OCI-LY7 (cell line): ENCODE measurements around the gene PML. TPM values are rescaled to one million over a fixed set of nuclear protein-coding genes. Genes with fewer than 3 reads are reported as not detected.
"Not testable (repeated sequence)": the region's sequence is repeated elsewhere in the genome, so short reads cannot be mapped to it uniquely, and the experiment has no call there.

Experiments used
- BruUV-seq: library from RNA; stranded (reverse); fragments of 400-500 nt; replicated peaks from 2 replicates; lab custom pipeline; 2021; lab: Mats Ljungman, UMichigan
- CTCF ChIA-PET: fragments of 300-600 bp; sonication (Branson Sonifier 250); formaldehyde crosslinking; loops from one replicate; lab custom pipeline; 2022; ENCODE audit warnings: antibody characterized with exemption; ENCODE audit not compliant: unreplicated experiment; lab: Charles Lee
- POLR2A ChIA-PET: fragments of 300-600 bp; sonication (Branson Sonifier 250); formaldehyde crosslinking; loops from one replicate; lab custom pipeline; 2022; ENCODE audit warnings: antibody characterized with exemption; lab: Charles Lee
- DNase-seq: peaks from one replicate; pipeline ENCODE4 v3.0.0-alpha.2; 2015; ENCODE audit warnings: low spot score
- H2AFZ ChIP-seq: fragments of 200-600 bp; sonication (generic), shearing (Covaris generic); 2 replicates; pipeline ENCODE4 v1.6.1; 2014; ENCODE audit warnings: mild to moderate bottlenecking, antibody characterized with exemption, low read length, moderate library complexity
- H3K27ac ChIP-seq: fragments of 200-600 bp; sonication (generic); 2 replicates; pipeline ENCODE4 v1.5.1; 2014; ENCODE audit warnings: mixed run types, low read depth, mild to moderate bottlenecking, moderate library complexity, low read length, inconsistent platforms; ENCODE audit not compliant: poor library complexity, severe bottlenecking
- H3K36me3 ChIP-seq: fragments of 200-600 bp; sonication (generic); 2 replicates; pipeline ENCODE4 v1.6.1; 2014; ENCODE audit warnings: mild to moderate bottlenecking, antibody characterized with exemption, low read length, moderate library complexity, mixed read lengths; ENCODE audit not compliant: insufficient read depth
- H3K4me1 ChIP-seq: fragments of 200-600 bp; sonication (generic); 2 replicates; pipeline ENCODE4 v1.5.1; 2014; ENCODE audit warnings: mild to moderate bottlenecking, low read length; ENCODE audit not compliant: insufficient read depth, poor library complexity, severe bottlenecking
- H3K4me2 ChIP-seq: fragments of 200-600 bp; sonication (generic); 2 replicates; pipeline ENCODE4 v1.6.1; 2014; ENCODE audit warnings: mild to moderate bottlenecking, low read length
- H3K4me3 ChIP-seq: fragments of 200-600 bp; sonication (generic); 2 replicates; pipeline ENCODE4 v1.5.1; 2014; ENCODE audit warnings: mild to moderate bottlenecking, low read depth, low read length; ENCODE audit not compliant: poor library complexity, severe bottlenecking
- H3K79me2 ChIP-seq: fragments of 200-600 bp; sonication (generic); 2 replicates; pipeline ENCODE4 v1.6.1; 2016; ENCODE audit warnings: low read depth, mild to moderate bottlenecking, low read length, moderate library complexity, mixed read lengths; ENCODE audit not compliant: insufficient read depth
- H3K9me2 ChIP-seq: fragments of 200-600 bp; sonication (generic); 2 replicates; pipeline ENCODE4 v1.6.1; 2016; ENCODE audit warnings: mild to moderate bottlenecking, low read length, mixed read lengths; ENCODE audit not compliant: insufficient read depth
- H3K9me3 ChIP-seq: fragments of 200-600 bp; sonication (generic); 2 replicates; pipeline ENCODE4 v1.6.1; 2014; ENCODE audit warnings: mild to moderate bottlenecking, mixed run types, low read length, mixed read lengths
- H4K20me1 ChIP-seq: fragments of 200-600 bp; sonication (generic); 2 replicates; pipeline ENCODE4 v1.6.1; 2014; ENCODE audit warnings: mild to moderate bottlenecking, antibody characterized with exemption, low read length, moderate library complexity, mixed read lengths; ENCODE audit not compliant: insufficient read depth
- CTCF ChIP-seq: fragments of 200-600 bp; sonication (generic); conservative IDR thresholded peaks from 2 replicates; pipeline ENCODE4 v1.5.1; 2014; ENCODE audit warnings: mild to moderate bottlenecking, antibody characterized with exemption, low read length, moderate library complexity, mixed read lengths
- EZH2phosphoT487 ChIP-seq: fragments of 200-600 bp; sonication (generic); IDR thresholded peaks from 2 replicates; pipeline ENCODE4 v1.6.1; 2018; ENCODE audit warnings: low read depth, borderline replicate concordance, mild to moderate bottlenecking, mixed run types, antibody characterized with exemption, low read length, moderate library complexity, mixed read lengths
- intact Hi-C: fragments of 100-400 bp; cut with micrococcal nuclease; formaldehyde crosslinking; loops from one replicate; pipeline ENCODE4 v1.10.0; 2022; ENCODE audit not compliant: unreplicated experiment
- total RNA-seq, 2 experiments: library from RNA; depleted of rRNA in 1 of 2; stranded (reverse); fragments of >200 nt in 1 of 2; shearing (Covaris generic) in 1 of 2; gene quantifications; 2 replicates each; pipeline ENCODE4 v1.2.3, GENCODE V29; 2014 to 2022

PML gene
- total RNA-seq, 2 experiments from 2014 or later, result 16.9 to 26.1 TPM

- H2AFZ ChIP-seq, H3K36me3 ChIP-seq, CTCF ChIA-PET, H4K20me1 ChIP-seq, H3K4me1 ChIP-seq, H3K9me2 ChIP-seq, intact Hi-C loops, H3K4me3 ChIP-seq, H3K9me3 ChIP-seq, POLR2A ChIA-PET, H3K27ac ChIP-seq, DNase-seq, H3K4me2 ChIP-seq, H3K79me2 ChIP-seq, BruUV-seq: not testable (repeated sequence)
Observed at GRCh38 chr15:74059050-74059833, 64.7 kb downstream of the PML start.

GRCh38 chr15:74060251-74060650, 65.7 kb downstream of the PML start:
- no peak overlapping the region for H2AFZ ChIP-seq
- no peaks in the 10 kb centered on the region for H3K9me3 ChIP-seq
- H3K9me2 ChIP-seq, result no peaks in the 10 kb centered on the region
- intact Hi-C loops, result no loop called here
- no peaks in the 10 kb centered on the region for H4K20me1 ChIP-seq
- no peak for DNase-seq
- BruUV-seq, result no TSS peak
- no peak overlapping the region for H3K4me3 ChIP-seq
- TF ChIP-seq EZH2phosphoT487 (no peak), CTCF (no peak)
- H3K27ac ChIP-seq, result no peak overlapping the region
- H3K4me2 ChIP-seq, result no peak overlapping the region
- CTCF ChIA-PET, result no interaction called here
- no peaks in the 10 kb centered on the region for H3K4me1 ChIP-seq
- POLR2A ChIA-PET, result no interaction called here
- H3K36me3 ChIP-seq, result no peaks in the 10 kb centered on the region
- H3K79me2 ChIP-seq, result no peaks in the 10 kb centered on the region

GRCh38 chr15:74062236-74062635, 67.7 kb downstream of the PML start:
- intact Hi-C loops, result no loop called here
- BruUV-seq, result no TSS peak
- ChIA-PET CTCF (no interaction called here), POLR2A (no interaction called here)
- no peak overlapping the region for H3K4me2 ChIP-seq
- H3K36me3 ChIP-seq, result no peaks in the 10 kb centered on the region
- H3K9me2 ChIP-seq, result no peaks in the 10 kb centered on the region
- no peaks in the 10 kb centered on the region for H4K20me1 ChIP-seq
- H2AFZ ChIP-seq, result no peak overlapping the region
- H3K4me1 ChIP-seq, result no peaks in the 10 kb centered on the region
- H3K27ac ChIP-seq, result no peak overlapping the region
- H3K9me3 ChIP-seq, result no peaks in the 10 kb centered on the region
- no peaks in the 10 kb centered on the region for H3K79me2 ChIP-seq
- no peak for DNase-seq
- no peak for TF ChIP-seq CTCF
- no peak overlapping the region for H3K4me3 ChIP-seq
